Astrocyte (in vitro differentiated cells and primary cell): ENCODE measurements around the gene ACVR1.

ENCODE experiments used
- CTCF ChIP-seq: IDR thresholded peaks from 2 replicates; pipeline ENCODE4 v1.5.1; 2011; ENCODE audit warnings: low read depth, mild to moderate bottlenecking, inconsistent platforms, low read length, moderate library complexity; ENCODE audit not compliant: insufficient read depth
- EZH2 ChIP-seq: IDR thresholded peaks from 2 replicates; pipeline ENCODE4 v1.6.1; 2012; ENCODE audit warnings: mild to moderate bottlenecking, low read length, inconsistent platforms; ENCODE audit not compliant: insufficient read depth

- TF ChIP-seq EZH2 (no peak), CTCF (no peak)
These were observed 43.1 kb upstream of the ACVR1 start for GRCh38 chr2:157919181-157919580.
